K562 (cell line): ENCODE measurements around the gene RABGAP1. TPM values are rescaled to one million over a fixed set of nuclear protein-coding genes. Genes with fewer than 3 reads are reported as not detected.

Experiments used
- ATAC-seq: fragments of 200-7000 bp; cut with Tn5 transposase; 3 replicates; pipeline ENCODE4 v1.9.1; 2020; ENCODE audit warnings: moderate library complexity
- BruUV-seq: library from RNA; stranded (reverse); fragments of 400-500 nt; replicated peaks from 2 replicates; lab custom pipeline; 2021; lab: Mats Ljungman, UMichigan
- CTCF ChIA-PET: fragments of 300-600 bp; formaldehyde crosslinking; extraction: SDS; loops from one replicate; lab custom pipeline; 2021; ENCODE audit warnings: low intra/inter-chr PET ratio; lab: Yijun Ruan, JAX
- POLR2A ChIA-PET: fragments of 300-600, 350-650 bp; sonication (Branson Sonifier 250); formaldehyde crosslinking; extraction: SDS; loops from one replicate; lab custom pipeline; 2021; ENCODE audit warnings: antibody characterized with exemption, inconsistent platforms; lab: Yijun Ruan, JAX
- DNase-seq, 4 experiments: peaks; one replicate each; pipeline versions ENCODE4 v3.0.0 to v3.0.0-alpha.2; 2011 to 2018; ENCODE audit warnings: low spot score in 3 of 4, mixed read lengths in 3 of 4; ENCODE audit errors: extremely low read depth in 1 of 4
- FAIRE-seq: peaks from 2 replicates; lab custom pipeline; 2011; peaks lifted over from hg19 to GRCh38; lab: Jason Lieb, UNC
- H2AFZ ChIP-seq: 2 replicates; pipeline ENCODE4 v1.6.0; 2011; ENCODE audit warnings: low read depth, low read length, control low read depth, inconsistent platforms
- H3K27ac ChIP-seq: fragments of 200-600 bp; 3 replicates; pipeline ENCODE4 v1.8.0; 2011; ENCODE audit warnings: low read depth, mild to moderate bottlenecking, control low read depth, inconsistent platforms, low read length, moderate library complexity, mixed read lengths; ENCODE audit errors: extremely low read depth
- H3K27me3 ChIP-seq, 2 experiments: fragments of 300-600 bp in 1 of 2; 2 replicates in 1 of 2; 3 replicates in 1 of 2; pipeline versions ENCODE4 v1.6.0 to v1.8.0; 2011; ENCODE audit warnings: inconsistent platforms in 2 of 2, low read length in 2 of 2, mild to moderate bottlenecking in 1 of 2, mixed read lengths in 1 of 2, moderate library complexity in 1 of 2; ENCODE audit not compliant: control insufficient read depth in 2 of 2, insufficient read depth in 2 of 2
- H3K36me3 ChIP-seq: fragments of 300-600 bp; 3 replicates; pipeline ENCODE4 v1.8.0; 2011; ENCODE audit warnings: mild to moderate bottlenecking, low read length, inconsistent platforms; ENCODE audit not compliant: control insufficient read depth, insufficient read depth
- H3K4me1 ChIP-seq, 2 experiments: fragments of 200-600 bp in 1 of 2; replicated peaks in 1 of 2; 2 replicates in 1 of 2; 3 replicates in 1 of 2; pipeline versions ENCODE4 v1.5.1 to v1.8.0; 2011; ENCODE audit warnings: inconsistent platforms in 2 of 2, low read length in 2 of 2, mild to moderate bottlenecking in 1 of 2, mixed read lengths in 1 of 2, moderate library complexity in 1 of 2; ENCODE audit not compliant: control insufficient read depth in 2 of 2, insufficient read depth in 2 of 2
- H3K4me2 ChIP-seq: 2 replicates; pipeline ENCODE4 v1.6.1; 2011; ENCODE audit warnings: low read length, control low read depth, inconsistent platforms, mixed read lengths; ENCODE audit not compliant: insufficient read depth
- H3K4me3 ChIP-seq: fragments of 200-600 bp; sonication (generic), shearing (Covaris generic); 2 replicates; pipeline ENCODE4 v1.5.1; 2016; ENCODE audit warnings: control low read depth, inconsistent platforms
- H3K79me2 ChIP-seq: fragments of 200-600 bp; 3 replicates; pipeline ENCODE4 v1.8.0; 2011; ENCODE audit warnings: low read length, inconsistent platforms; ENCODE audit not compliant: control insufficient read depth, insufficient read depth
- H3K9ac ChIP-seq, 2 experiments: 2 replicates each; pipeline versions ENCODE4 v1.6.0 to v1.6.1; 2011; ENCODE audit warnings: low read depth in 2 of 2, low read length in 2 of 2, control low read depth in 1 of 2, inconsistent platforms in 1 of 2, mild to moderate bottlenecking in 1 of 2, mixed read lengths in 1 of 2; ENCODE audit not compliant: insufficient read depth in 1 of 2
- H3K9me1 ChIP-seq: one replicate; pipeline ENCODE4 v1.6.0; 2011; ENCODE audit warnings: inconsistent platforms, mild to moderate bottlenecking, low read length, moderate library complexity; ENCODE audit not compliant: control insufficient read depth, insufficient read depth
- H3K9me3 ChIP-seq: replicated peaks from 2 replicates; pipeline ENCODE4 v1.5.1; 2011; ENCODE audit warnings: low read depth, low read length, inconsistent platforms; ENCODE audit not compliant: control insufficient read depth, insufficient read depth
- H4K20me1 ChIP-seq: replicated peaks from 2 replicates; pipeline ENCODE4 v1.6.1; 2011; ENCODE audit warnings: low read length, inconsistent platforms, mixed read lengths; ENCODE audit not compliant: control insufficient read depth, insufficient read depth
- C11orf30 ChIP-seq: fragments of 450-650 bp; IDR thresholded peaks from 2 replicates; pipeline ENCODE4 v1.6.1; 2016; ENCODE audit warnings: low read depth, mild to moderate bottlenecking
- E2F5 ChIP-seq: sonication (generic); formaldehyde crosslinking; IDR thresholded peaks from 2 replicates; pipeline ENCODE4 v1.8.0; 2022; ENCODE audit warnings: mild to moderate bottlenecking, missing genetic modification reagents
- MAZ ChIP-seq, 2 experiments: fragments of 450-650 bp in 1 of 2; sonication (generic) in 1 of 2; formaldehyde crosslinking; IDR thresholded peaks in 1 of 2; conservative IDR thresholded peaks in 1 of 2; 2 replicates each; pipeline versions ENCODE4 v1.4.0 to v1.5.0; 2020; ENCODE audit warnings: mild to moderate bottlenecking in 1 of 2, missing genetic modification reagents in 1 of 2
- NR3C1 ChIP-seq: sonication (generic); formaldehyde crosslinking; IDR thresholded peaks from 2 replicates; pipeline ENCODE4 v1.8.1; 2022; ENCODE audit warnings: missing genetic modification reagents
- POLR2AphosphoS5 ChIP-seq: IDR thresholded peaks from 2 replicates; pipeline ENCODE4 v1.6.1; 2011; ENCODE audit warnings: mild to moderate bottlenecking, low read depth, low read length, moderate library complexity; ENCODE audit not compliant: control insufficient read depth, insufficient read depth
- RBBP5 ChIP-seq: fragments of 200-600 bp; sonication (generic); IDR thresholded peaks from 2 replicates; pipeline ENCODE4 v1.6.1; 2012; ENCODE audit warnings: borderline replicate concordance, mild to moderate bottlenecking, low read length, control low read depth, inconsistent platforms; ENCODE audit not compliant: insufficient read depth, poor library complexity, severe bottlenecking
- RBM15 ChIP-seq: fragments of 200-400 bp; formaldehyde crosslinking; IDR thresholded peaks from 2 replicates; pipeline ENCODE4 v1.6.1; 2018; ENCODE audit warnings: mild to moderate bottlenecking, low read length, moderate library complexity; ENCODE audit not compliant: insufficient read depth
- RBM22 ChIP-seq: fragments of 200-400 bp; formaldehyde crosslinking; IDR thresholded peaks from 2 replicates; pipeline ENCODE4 v1.6.1; 2018; ENCODE audit warnings: low read length, low read depth; ENCODE audit not compliant: poor library complexity, severe bottlenecking
- THAP12 ChIP-seq: fragments of 250-450 bp; sonication (Bioruptor Pico); IDR thresholded peaks from 2 replicates; pipeline ENCODE4 v1.9.0; 2021; ENCODE audit warnings: mild to moderate bottlenecking, inconsistent platforms
- TRIM25 ChIP-seq: fragments of 450-650 bp; IDR thresholded peaks from 2 replicates; pipeline ENCODE4 v1.7.0; 2016; ENCODE audit warnings: borderline replicate concordance
- ZNF354B ChIP-seq: fragments of 250-450 bp; sonication (Bioruptor Pico); IDR thresholded peaks from 2 replicates; pipeline ENCODE4 v1.4.0; 2020
- ZNF444 ChIP-seq: fragments of 250-450 bp; sonication (Bioruptor Pico); IDR thresholded peaks from 2 replicates; pipeline ENCODE4 v1.4.0; 2020; ENCODE audit warnings: mild to moderate bottlenecking, moderate library complexity
- ZNF668 ChIP-seq: fragments of 250-450 bp; sonication (Bioruptor Pico); IDR thresholded peaks from 2 replicates; pipeline ENCODE4 v1.8.0; 2022; ENCODE audit warnings: mild to moderate bottlenecking, inconsistent platforms
- ZNF79 ChIP-seq: fragments of 250-450 bp; sonication (Bioruptor Pico); IDR thresholded peaks from 2 replicates; pipeline ENCODE4 v1.4.0; 2020; ENCODE audit warnings: low read depth, mild to moderate bottlenecking, moderate library complexity
- WGBS: fragments of 100-300 bp; shearing (Covaris generic); methylation state at CpG from one replicate; pipeline ENCODE4 v1.1.6; 2016; ENCODE audit warnings: low coverage, mixed read lengths; ENCODE audit not compliant: insufficient coverage; ENCODE audit errors: missing lambda C conversion rate; 5-methylcytosine and 5-hydroxymethylcytosine counted together
- in situ Hi-C: fragments of 300-500 bp; cut with MboI; formaldehyde crosslinking; loops from 4 replicates; pipeline ENCODE4 v1.15.0; 2018; ENCODE audit warnings: inconsistent platforms, mixed read lengths
- intact Hi-C: fragments of 100-400 bp; cut with micrococcal nuclease; formaldehyde crosslinking; loops from 2 replicates; pipeline ENCODE4 v1.14.2; 2022
- polyA plus RNA-seq, 8 experiments: library from polyadenylated mRNA; depleted of rRNA in 4 of 8; stranded (reverse) in 5 of 8; unstranded in 3 of 8; fragments of >200 nt; fragmentation: Nextera tagmentation in 2 of 8; fragmentation: Illumina TruSeq in 1 of 8; extraction: Ambion mirVana in 2 of 8; extraction: Trizol in 1 of 8; gene quantifications; 2 replicates each; pipeline versions ENCODE4 v1.2.1 to v1.2.3, GENCODE V29; 2011 to 2014; ENCODE audit warnings: inconsistent platforms in 1 of 8, missing spikeins in 1 of 8
- total RNA-seq, 7 experiments: library from RNA; depleted of rRNA in 6 of 7; stranded (reverse); fragments of >200 nt in 6 of 7; fragmentation: Illumina TruSeq in 2 of 7; extraction: Trizol in 2 of 7; gene quantifications; 2 replicates each; pipeline versions ENCODE4 v1.2.1 to v1.2.3, GENCODE V29; 2011 to 2021; ENCODE audit warnings: low replicate concordance in 1 of 7

RABGAP1 gene
- total and polyA plus RNA-seq, 9 of the 15 experiments (the other 6 are each of a cell fraction or from before 2014, with no cell fraction given) = 1.5 to 22.7 (median 13.1) TPM

GRCh38 chr9:122931226-122932121 is 9.3 kb upstream of the RABGAP1 start, which contains the start of gene ZBTB26 (continued):
- TF ChIP-seq RBM22 (no peak), ZNF668 (CRISPR knock-in tag) (no peak), ZNF444 (CRISPR knock-in tag) (no peak), E2F5 (CRISPR knock-in tag) (0 out of 2 replicates have a peak, but pooled peaks have one; percentile 1), C11orf30 (peak; percentile 93), ZNF79 (CRISPR knock-in tag) (0 out of 2 replicates have a peak, but pooled peaks have one; percentile 6), MAZ (CRISPR knock-in tag; conservative IDR thresholded peaks at IDR 0.05 in 1 of 2, IDR thresholded peaks at IDR 0.05 in 1 of 2) (peak; percentile 73 to 79)

GRCh38 chr9:122936464-122936863 is 4.4 kb upstream of the RABGAP1 start:
- Histone ChIP-seq H3K4me3 (no peak overlapping the region), H3K9ac (no peak overlapping the region), H2AFZ (no peak overlapping the region), H3K27ac (no peak overlapping the region), H3K79me2 (peaks cover 46% of the 10 kb centered on the region), H3K9me3 (no peaks in the 10 kb centered on the region), H4K20me1 (no peaks in the 10 kb centered on the region), H3K4me2 (no peak overlapping the region), H3K9me1 (no peaks in the 10 kb centered on the region), H3K36me3 (peaks cover 39% of the 10 kb centered on the region), H3K4me1 (peaks cover 4 to 8% of the 10 kb centered on the region in 2 experiments; a peak in 4 of 5 replicates), H3K27me3 (no peaks in the 10 kb centered on the region)
- FAIRE-seq = no peak
- DNase-seq = no peak
- in situ Hi-C loops = no loop called here
- POLR2A ChIA-PET = no interaction called here
- 95% methylated on average over 5 of the region's 5 CpGs for WGBS
- CTCF ChIA-PET = no interaction called here
- no TSS peak for BruUV-seq
- ATAC-seq = no peak
- intact Hi-C loops = no loop called here
- no peak for TF ChIP-seq ZNF354B (CRISPR knock-in tag)
- no peak for TF ChIP-seq THAP12 (CRISPR knock-in tag)
- no peak for TF ChIP-seq RBBP5
- TF ChIP-seq NR3C1 (CRISPR knock-in tag) = no peak
- TF ChIP-seq TRIM25 = no peak
- no peak for TF ChIP-seq POLR2AphosphoS5
- TF ChIP-seq RBM15 = no peak
